CD4-positive, alpha-beta T cell treated with Interleukin-15 for 1 hour (primary cell): ENCODE measurements around the gene P2RX1.
"Not testable (repeated sequence)": the region's sequence is repeated elsewhere in the genome, so short reads cannot be mapped to it uniquely, and the experiment has no call there.

Source experiments
- DNase-seq: peaks from one replicate; pipeline ENCODE4 v3.0.0-alpha.2; 2020

Gene P2RX1

DNA sequence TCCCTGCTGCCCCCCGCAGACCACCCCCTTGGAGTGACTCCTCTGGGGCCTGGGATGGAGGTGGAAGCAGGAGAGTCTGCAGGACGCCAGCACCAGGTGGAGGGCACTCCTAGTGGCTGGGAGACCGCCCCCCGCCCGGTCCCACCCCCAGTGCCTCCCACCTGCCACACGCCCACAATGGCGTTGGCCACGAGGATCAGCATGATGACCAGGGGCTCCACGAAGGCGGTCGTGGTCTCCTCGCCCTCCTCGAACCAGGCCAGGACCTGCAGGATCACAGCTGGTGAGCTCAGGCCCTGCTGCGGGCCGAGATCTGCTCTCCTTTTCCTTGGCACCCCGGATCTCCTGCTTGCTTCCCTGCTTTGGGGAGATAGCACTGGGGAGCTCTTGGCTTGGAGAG is 35.2 kb upstream of the P2RX1 start:
- no peak for DNase-seq

DNA sequence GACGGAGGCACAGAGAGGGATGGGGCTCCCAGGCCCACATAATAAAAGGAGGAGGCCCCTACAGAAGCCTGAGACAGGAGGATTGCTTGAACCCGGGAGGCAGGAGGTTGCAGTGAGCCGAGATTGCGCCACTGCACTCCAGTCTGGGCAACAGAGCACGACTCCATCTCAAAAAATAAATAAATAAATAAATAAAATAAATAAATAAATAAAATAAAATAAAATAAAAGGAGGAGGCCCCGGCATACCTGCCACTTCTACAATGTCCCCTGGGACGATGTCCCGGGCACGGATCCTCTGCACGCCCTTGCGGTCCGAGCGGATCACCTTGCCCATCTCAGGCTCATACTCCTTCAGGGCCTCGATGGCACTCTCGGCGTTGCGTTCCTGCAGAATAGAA is 34.7 kb upstream of the P2RX1 start:
- no peak for DNase-seq

DNA sequence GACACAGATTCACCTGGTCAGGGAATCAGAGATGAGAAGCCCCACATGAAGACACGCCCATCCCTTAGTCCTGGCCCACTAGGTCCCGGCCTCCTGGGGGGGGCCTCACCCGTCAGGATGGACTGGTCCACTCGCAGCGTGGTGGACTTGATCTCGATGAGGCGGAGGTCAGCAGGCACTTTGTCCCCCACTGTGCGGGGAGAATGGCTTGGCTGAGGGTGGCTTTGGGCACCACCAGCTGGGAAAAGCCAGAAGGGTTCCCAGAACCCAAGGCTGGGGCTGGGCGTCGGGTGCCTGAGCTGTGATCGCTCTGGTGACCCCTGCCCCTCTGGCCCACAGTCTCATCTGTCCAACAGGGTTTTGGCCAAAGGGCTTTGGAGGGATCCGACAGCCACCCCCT is 34.3 kb upstream of the P2RX1 start:
- no peak for DNase-seq

DNA sequence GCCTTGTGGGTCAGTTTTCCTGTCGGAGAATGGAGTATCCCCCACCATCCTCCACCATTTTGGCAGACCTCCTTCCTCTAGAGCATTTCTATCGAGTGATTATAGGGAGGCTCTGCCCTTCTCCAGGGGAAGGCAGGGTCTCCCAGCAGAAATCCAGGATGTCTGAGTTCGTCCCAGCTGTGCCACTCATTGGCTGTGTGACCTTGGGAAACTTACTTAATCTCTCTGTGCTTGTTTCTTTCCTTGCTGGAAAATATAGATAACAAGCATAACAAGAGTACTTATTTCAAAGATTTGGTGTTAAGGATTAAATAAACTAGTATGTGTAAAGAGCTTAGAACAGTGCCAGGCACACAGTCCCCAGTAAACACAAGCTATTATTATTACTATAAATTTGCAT is 33.2 kb upstream of the P2RX1 start:
- no peak for DNase-seq

DNA sequence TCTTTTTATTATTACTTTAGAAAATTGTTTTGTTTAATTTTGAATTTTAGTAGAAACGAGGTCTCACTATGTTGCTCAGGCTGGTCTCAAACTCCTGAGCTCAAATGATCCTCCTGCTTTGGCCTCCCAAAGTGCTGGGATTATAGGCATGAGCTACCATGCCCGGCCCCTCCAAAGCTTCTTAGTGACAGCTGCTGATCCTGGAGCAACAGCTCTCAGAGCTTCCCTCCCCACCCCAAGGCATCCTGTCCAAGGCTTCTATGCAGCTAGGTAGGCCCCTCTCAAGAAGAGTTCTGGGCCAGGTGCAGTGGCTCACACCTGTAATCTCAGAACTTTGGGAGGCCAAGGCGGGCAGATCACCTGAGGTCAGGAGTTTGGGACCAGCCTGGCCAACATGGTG is 32.3 kb upstream of the P2RX1 start:
- not testable (repeated sequence) for DNase-seq

DNA sequence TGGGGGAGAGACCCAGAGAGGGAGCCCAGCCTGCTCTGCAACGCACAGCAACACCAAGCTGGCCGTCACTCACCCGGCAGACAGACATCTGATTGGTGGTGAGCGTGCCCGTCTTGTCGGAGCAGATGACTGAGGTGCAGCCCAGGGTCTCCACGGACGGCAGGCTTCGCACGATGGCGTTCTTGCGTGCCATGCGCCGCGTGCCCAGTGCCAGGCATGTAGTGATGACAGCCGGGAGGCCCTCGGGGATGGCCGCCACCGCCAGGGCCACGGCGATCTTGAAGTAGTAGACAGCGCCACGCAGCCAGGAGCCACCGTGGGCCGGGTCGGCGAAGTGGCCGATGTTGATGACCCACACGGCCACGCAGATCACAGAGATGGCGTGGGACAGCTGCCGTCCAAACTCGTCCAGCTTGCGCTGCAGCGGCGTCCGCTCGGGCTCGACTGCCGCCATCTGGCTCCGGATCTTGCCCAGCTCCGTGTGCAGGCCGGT is 31.1 kb upstream of the P2RX1 start:
- DNase-seq = no peak

DNA sequence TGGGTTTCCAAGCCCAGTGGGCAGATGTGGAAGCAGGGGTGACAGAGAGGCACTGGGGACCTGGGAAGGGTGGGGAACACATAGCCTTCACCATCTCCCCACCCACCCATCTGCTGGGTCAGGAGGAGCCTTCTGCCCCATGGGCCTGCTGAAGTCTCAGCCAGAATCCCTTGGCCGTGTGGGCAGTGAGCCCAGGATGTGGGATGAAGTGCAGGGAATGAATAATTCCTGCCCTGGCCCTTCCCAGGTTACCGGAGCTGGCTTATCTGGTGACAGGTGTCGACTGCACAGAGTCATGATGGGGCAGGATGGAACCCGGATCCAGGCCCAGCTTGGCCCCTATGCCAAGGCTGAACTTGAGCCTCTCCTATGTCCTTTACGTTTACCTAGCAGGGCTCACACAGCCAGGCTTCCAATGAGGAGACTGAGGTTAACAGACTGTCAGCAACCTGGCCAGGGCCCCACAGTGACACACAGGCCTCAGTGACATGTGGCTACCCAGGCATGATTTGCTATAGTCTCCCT is 30.5 kb upstream of the P2RX1 start:
- DNase-seq = no peak

DNA sequence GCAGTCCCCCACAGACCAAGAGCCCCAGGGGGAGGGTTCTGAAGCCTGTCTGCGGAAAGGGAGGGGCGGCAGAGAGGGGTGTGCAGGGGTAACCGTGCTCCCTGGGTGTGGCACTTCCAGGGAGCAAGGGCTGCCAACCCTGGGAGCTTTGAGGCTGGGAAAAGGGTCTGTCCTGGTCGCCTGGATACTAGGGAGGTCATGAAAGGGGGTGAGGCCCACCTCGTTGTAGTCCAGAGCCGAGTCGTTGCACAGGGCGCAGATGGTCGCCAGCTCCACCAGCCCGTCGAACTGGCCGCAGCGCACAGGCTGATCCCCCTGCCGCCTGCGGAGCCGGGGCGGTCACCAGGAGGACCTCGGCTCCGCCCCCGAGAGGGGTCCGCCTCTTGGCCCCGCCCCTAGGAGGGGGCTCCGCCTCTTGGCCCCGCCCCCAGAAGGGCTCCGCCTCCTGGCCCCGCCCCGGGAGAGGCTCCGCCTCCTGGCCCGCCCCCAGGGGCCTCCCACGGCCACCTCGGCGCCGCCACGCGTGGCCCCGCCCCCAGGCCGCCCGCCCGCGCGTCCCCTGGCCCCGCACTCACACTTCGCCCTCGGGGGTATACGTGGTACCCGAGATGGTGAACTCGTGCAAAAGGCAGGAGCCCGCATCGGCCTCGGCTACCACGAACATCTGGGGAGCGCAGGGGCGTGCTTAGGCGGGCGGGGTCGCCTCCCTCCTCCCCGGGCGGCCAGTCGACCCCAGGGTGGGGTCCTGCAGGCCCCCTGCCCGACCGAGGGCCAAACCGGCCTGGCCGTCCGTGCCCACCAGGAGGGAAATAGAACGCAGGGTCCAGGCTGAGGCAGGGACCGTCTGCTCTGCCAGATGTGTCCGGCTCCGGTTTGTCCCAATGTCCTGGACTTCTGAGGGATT is 28.5 kb upstream of the P2RX1 start:
- no peak for DNase-seq

DNA sequence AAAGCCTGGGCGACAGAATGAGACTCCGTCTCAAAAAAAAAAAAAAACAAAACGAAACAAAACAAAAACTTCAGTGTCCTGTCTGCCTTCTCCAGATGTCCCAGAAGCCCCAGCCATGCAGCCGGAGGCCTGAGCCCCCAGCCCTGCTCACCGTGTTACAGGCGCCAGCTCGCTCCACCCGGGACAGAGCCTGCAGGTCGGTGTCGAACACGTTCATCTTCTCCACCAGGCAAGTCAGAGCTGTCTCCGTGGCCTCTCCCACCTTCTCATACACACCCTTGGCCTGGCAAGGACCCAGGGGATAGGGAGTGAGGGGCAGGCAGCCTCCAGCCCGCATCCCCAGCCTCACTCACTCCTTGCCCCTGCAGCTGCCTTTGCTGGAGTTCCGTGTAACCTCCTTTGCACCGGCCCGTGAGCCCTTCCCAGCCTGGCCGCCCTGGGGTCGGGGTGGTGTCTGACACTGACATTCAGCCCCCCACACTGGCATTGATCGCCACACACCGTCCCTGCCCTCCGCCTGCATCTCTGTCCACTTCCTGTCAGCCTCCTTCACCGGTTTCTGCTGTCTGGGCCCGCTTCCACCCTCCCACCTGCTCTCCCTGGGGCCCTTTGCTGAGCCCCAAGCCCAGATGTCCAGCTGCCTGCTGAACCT is 27.1 kb upstream of the P2RX1 start:
- DNase-seq = no peak

DNA sequence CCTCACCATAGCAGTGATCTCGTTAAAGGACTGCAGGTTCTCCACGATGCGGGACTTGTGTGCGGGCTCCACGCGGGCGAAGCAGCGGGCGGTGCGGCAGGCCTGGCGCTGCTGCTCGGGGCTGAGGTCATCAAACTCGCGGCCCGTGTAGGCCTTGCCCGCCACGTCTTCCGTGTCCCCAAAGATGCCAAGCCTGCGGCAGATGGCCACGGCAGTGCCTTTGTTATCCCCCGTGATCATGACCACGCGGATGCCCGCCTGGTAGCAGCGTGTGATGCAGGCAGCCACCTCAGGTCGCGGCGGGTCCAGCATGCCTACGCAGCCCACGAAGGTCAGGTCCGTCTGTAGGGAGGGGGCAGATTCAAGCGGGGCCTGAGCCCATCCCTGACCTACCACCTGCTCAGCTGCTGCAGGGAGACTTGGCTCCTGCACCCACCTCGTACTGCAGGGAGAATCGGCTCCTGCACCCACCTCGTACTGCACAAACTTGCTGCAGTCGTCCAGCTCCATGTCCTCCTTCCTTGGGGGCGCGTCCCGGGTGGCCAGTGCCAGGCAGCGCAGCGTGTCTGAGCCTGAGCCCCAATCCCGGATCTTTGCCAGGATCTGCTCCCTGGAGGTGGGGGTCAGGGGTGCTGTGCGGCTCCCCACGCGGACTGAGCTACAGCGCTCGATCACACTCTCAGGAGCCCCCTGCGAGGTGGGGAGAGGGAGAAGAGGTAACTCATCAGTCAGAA is 24.9 kb upstream of the P2RX1 start:
- DNase-seq = no peak

DNA sequence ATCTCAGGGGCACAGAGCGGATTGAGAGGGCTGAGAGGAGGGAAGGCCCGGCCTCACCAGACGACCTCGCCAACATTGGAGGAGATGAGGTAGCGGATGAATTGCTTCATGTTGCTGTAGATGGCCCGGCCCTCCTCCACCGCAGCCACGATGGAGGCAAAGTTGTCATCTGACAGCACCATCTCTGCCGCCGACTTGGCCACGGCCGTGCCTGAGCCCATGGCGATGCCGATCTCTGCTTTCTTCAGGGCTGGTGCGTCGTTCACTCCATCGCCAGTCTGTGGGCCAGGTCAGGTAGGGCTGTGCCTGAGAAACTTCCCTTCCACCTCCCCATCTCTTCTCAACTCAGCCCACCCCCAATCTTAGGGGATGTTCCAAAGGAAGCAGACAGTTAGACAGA is 21.1 kb upstream of the P2RX1 start:
- no peak for DNase-seq

DNA sequence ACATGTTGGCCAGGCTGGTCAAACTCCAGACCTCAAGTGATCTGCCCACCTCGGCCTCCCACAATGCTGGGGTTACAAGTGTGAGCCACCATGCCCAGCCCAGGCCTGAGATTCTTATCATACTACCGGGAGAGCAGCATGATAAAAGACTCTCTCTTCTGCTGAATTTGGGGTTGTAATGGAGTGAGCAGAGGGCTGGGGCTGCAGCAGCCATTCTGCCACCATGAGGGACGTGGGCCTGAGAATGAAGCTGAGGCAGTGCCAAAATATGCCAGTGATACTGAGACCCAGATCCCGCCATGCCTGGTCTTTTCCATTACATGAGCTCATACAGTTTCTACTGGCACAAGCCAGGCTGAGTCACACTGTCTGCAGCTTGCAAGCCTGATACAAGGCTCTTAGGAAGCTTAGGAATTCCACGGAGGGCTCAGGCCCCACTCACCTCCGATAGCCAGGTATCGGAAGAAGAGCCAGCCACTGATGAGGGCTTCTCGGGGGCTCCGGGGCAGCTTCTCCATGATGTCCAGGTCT is 19.6 kb upstream of the P2RX1 start:
- DNase-seq = no peak

DNA sequence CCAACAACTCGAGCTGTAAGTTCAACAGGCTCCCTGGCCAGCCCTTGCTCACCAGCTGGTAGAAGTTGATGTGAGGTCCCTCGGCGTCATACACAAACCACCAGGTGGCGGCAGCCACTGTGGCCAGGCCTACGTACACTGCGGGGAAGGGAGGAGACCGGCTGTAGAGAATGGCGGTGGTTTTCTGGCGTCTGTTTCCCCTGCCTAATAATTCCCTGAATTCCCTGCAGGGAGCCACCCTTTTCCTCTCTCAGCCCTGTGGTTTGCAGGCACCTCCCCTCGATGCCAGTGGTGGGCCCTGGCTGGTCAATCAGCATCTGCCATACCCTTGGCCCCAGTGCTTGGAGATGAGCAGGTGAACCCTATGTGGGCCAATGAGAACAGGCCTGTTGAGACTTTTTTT is 18.9 kb upstream of the P2RX1 start:
- DNase-seq = peak; percentile 54

DNA sequence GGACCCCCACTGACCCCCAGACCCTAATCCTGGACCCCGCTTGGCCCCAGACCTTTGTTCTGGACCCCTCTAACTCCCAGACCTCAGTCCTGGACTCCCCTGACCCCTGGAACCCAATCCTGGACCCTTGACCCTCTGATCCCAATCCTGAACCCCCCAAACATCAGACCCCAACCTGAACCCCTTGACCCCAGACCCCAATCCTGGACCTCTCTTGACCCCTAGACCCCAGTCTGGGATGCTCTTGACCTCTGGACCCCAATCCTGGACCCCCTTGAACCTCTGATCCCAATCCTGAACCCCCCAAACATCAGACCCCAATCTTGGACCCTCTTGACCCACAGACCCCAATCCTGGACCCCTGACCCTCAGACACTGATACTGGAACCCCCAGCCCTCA is 13.5 kb upstream of the P2RX1 start:
- DNase-seq = no peak

DNA sequence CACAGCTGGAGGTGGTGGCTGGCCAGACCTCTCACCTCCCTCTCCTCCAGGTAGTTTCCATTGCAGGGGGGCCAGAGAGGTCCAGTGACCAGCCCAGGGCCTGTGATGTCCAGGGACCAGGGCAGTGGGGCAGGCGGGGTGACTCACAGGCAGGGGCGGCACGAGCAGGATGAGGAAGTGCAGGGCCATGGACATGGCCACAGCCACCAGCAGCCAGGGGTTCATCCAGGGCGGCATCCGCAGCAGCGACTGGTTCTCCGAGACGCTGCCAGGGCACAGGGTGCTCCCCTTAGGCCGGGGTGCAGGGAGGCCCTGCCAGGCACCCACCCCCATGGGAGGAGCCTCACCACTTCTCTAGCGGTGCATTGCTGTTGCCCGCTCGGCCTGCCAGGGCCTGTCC is 12.9 kb upstream of the P2RX1 start:
- no peak for DNase-seq

DNA sequence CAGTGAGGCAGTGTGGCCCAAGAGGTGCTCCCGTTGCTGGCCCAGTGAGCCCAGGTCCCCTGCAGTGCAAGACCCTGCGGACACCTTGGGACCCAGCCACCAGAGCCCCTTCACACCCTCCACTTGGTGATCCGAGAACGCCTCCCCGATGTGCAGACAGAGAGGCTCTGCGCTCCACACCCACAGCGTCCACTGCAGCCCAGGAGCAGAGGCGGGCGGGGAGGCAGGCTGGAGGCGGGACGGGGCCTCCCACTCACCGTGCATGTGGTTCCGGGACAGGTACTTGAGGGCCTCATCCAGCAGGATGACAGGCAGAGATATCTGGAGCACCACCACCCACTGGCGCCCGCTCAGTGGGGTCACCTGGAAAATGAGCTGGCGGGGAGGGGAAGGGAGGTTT is 12.1 kb upstream of the P2RX1 start:
- no peak for DNase-seq

DNA sequence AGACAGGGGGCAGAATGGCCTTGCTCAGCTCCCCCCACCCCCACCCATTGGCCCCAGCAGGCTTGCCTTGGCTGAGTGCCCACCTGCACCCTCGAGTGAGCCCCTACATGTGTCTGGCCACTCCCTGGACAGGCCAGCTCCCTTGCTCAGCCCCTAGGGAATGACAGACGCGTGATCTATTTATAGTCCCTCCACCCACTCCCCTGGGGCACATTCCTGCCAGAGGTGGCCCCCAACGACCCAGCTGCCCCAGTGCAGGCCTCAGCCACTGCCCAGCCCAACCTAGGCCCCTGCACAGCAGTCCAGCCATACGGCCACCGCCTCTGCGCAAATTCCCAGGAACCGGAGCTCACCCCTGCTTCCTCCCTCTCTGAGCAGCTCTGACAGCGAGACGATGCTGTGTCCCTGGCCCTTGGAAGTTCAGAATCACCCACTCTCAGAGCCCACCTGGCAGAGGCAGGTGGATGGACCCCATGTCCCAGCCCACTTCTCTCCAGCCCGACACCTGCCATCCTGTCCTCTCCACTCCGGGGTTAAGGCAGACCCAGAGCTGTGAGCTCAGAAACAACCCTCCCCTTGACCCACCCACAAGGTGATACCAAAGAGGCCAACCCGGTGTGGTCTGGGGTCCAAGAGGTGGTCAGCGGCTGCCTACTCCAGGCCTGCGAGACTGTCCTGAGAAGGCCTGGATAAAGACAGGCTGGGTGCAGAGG is 11.5 kb upstream of the P2RX1 start:
- DNase-seq = no peak

DNA sequence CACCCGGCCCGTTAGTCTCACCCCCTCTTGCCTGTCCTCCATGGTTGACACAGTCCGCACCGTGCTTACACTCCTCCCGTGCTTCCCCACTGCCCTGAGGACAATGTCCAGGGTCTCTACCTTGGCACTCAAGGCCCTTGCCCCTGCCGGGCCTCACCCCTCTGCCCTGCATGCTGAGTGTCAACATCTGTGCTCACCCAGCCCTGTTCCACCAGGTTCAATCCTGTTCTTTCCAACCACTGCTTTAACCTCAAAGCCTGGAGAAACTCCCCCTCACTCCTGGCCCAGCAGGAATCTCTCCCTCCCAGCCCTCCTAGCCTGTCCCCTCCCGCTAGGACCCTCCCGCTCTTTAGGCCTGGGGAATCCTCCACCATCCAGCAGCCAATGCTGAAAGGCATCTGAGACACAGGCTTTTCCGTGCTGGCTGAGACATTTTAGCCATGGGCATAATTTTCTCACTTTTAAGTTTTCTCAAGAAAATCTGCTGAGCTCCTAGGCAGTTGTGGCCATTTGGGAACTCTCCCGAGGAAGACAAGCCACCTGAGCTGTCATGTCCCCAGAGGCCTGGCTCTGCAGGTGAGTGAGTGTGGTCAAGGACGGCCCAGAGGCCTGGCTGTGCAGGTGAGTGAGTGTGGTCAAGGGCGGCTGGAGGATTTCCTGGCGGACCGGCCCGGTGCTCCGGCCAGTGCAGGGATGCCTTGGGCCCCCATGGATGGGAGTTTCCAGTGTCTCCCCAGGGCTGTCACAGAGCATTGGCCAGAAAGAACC is 10.8 kb upstream of the P2RX1 start:
- DNase-seq = no peak

DNA sequence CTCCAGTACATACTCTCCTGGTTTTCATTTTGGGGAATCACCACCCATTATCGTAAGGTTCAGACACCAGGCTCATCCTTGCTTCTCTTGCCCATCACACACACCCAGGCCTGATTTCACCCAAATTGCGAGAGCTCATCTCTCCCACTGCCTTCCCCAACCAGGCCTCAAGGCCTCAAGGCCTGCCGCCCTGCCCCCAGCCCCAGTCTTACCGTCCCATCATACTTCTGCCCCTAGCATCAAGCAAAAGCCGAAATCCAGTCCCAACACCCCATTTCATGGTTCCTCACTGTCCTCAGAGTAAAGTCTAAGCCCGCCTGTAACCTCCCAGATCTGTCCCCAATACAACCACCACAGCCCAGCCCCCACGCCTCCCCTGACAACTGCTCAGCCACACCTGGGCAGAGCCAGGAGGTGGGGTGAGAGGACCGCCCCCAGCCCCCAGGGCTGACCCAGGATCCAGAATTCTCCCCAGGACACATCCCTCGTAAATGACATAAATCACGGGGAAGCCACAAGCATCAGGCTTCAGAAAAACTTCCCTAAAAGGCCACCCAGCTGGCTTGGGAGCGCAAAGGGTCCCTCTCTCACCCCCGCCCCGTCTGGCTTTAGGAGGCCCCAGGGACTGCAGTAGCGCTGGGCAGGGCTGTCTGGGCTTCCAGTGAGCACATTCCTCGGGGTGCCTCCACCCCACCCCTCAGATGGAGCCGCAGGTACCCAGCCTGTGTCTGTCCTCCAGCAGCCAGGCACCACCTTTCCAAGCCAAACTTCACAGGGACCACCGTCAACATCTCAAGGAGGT is 9.6 kb upstream of the P2RX1 start:
- no peak for DNase-seq

DNA sequence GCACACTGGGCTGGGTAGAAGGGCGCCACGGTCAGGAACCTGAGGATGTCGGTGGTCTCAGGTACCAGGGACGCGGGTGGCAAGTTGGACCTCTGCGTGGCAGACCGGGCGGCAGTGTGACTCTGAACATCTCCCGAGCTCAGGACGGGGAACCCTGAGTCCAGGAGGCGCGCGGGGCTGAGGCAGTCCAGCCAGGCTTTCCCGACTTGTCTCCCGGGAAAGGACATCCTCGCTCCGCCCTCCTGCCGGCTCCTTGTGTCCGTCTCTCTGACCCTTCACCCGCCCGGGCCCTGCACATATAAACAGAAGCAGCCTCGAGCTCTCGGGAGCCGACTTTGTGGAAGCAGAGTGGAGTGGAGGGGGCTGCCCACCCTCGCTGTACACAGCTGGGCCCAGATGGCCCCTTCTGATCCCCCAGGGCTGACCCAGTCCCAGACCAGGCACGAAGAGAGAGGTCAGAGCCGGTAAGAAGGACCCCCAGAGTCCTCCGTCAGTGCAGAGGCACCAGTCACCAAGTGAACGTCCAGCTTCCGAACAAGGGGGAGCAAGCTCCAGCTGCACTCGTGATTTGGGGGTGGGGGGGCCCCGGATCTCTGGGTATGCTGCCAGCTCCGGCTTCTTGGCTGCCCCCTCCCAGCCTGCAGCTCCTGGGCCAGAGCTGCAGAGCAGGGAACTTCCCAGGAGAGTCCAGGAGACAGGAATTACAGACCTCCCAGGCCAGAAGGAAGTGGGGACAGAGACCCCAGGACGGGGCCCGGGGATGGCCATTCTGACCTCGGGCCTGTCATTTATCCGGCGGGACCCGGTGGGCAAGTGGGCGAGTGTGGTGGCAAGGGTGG is 8.5 kb upstream of the P2RX1 start:
- no peak for DNase-seq
